HG03342 (cell line): Measurements from ENCODE around the gene IGSF8.

Experiments used
- ATAC-seq: cut with Tn5 transposase; IDR thresholded peaks from one replicate; pipeline ENCODE4 v1.9.1; 2021; ENCODE audit warnings: mild to moderate bottlenecking, moderate library complexity; ENCODE audit not compliant: unreplicated experiment

IGSF8 gene

DNA sequence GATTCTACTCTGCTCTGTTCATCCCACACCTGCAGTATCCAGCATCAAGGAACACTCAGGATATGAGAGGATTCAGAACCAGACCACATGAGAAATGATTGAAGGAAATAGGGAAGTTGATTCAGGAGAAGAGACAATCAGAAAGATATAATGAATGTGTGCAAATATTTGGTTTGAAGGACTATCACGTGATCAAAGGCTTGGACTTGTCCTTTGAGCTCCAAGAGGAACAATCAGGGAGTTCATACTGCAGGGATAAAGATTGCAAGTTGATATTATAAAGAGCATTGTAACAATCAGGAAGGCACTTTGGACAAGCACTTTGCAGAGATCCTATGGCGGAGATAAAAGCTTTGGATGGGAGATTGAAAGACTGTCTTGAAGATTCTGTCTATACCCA, 52.8 kb downstream of the IGSF8 start:
- no peak for ATAC-seq

DNA sequence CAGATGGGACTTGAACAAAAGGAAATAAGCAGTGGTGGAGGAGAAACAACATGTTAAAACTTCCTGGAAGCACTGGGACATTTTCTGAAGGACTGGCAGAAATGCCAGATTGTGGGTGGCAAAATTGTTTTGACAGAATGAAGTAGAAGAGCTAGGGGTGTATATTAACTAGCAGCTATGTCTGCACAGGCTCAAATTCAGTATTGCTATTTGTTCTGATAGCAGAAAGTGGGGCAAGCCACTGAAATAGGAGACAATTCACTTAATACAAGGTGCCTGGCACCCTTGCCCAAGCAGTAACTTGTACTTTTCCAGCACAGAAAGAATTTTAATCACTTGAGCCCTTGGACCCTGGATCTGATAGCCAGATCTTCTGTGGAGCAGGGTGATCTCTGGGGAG, 54.9 kb downstream of the IGSF8 start:
- no peak for ATAC-seq
